Choroid plexus epithelial cell (primary cell): Measurements from ENCODE around the gene ALG14.
A peak's percentile ranks its signal among the peaks of the same experiment; 100 is the strongest.
"Not testable (repeated sequence)": the region's sequence is repeated elsewhere in the genome, so short reads cannot be mapped to it uniquely, and the experiment has no call there.

ENCODE experiments used
- DNase-seq: peaks from one replicate; pipeline ENCODE4 v3.0.0-alpha.2; 2010; ENCODE audit warnings: low read depth
- H3K4me3 ChIP-seq: 2 replicates; pipeline ENCODE4 v1.5.1; 2011; ENCODE audit warnings: low read depth, mild to moderate bottlenecking, control low read depth, low read length, moderate library complexity
- TF ChIP-seq, protein P1 (sequence below): conservative IDR thresholded peaks from 2 replicates; pipeline ENCODE4 v1.5.1; 2011; ENCODE audit warnings: low read depth, mild to moderate bottlenecking, control low read depth, inconsistent platforms, low read length, moderate library complexity

Gene ALG14

DNA sequence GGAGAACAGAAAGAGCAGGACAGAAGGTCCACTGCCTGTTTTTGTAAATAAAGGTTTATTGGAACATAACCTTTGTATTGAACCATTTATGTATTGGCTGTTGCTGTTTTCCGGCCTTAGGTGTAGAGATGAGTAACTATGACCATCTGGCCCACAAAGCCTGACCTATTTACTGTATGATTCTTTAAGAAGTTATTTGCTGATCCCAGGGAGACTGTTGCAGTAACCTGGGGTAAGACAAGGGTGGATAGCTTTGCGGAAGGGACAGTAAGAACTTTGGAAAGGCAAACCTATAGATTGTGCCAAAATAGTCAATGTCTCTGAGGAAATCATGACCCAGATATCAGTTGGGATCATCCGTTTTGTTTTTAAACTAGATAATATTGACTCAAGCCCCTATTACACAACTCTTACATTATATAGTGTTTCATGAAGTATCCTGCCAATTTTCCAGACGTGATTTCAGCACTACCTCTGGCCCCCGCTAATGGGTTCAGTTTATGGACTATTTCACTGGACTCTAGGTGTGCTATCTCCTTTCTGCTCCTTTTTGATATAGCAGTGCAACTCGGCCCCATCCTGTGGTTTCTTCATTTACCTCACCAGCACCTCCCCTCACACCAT, 23.6 kb upstream of the ALG14 start:
- TF ChIP-seq, protein P1, sequence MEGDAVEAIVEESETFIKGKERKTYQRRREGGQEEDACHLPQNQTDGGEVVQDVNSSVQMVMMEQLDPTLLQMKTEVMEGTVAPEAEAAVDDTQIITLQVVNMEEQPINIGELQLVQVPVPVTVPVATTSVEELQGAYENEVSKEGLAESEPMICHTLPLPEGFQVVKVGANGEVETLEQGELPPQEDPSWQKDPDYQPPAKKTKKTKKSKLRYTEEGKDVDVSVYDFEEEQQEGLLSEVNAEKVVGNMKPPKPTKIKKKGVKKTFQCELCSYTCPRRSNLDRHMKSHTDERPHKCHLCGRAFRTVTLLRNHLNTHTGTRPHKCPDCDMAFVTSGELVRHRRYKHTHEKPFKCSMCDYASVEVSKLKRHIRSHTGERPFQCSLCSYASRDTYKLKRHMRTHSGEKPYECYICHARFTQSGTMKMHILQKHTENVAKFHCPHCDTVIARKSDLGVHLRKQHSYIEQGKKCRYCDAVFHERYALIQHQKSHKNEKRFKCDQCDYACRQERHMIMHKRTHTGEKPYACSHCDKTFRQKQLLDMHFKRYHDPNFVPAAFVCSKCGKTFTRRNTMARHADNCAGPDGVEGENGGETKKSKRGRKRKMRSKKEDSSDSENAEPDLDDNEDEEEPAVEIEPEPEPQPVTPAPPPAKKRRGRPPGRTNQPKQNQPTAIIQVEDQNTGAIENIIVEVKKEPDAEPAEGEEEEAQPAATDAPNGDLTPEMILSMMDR: no peak
- DNase-seq: peak; percentile 35
- H3K4me3 ChIP-seq: no peak overlapping the region

DNA sequence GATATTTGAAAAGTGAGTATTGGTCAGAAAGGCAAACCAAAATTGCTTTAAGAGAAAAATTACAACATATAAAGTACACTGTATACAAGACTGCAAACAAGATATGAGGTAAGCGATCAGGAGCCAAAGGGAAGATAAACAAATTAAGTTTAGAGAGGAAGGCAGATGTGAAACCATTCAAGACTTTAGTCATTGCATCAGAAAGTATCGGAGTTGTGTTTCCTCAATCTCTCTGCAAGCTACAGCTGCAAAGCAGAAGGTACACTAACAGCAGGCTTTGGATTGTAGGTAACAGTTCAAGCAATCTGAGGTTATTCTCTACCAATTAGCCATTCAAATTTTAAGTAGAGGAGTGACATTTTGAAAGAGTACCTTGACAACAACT, 23.1 kb upstream of the ALG14 start:
- no peak overlapping the region for H3K4me3 ChIP-seq
- TF ChIP-seq, protein P1: no peak

DNA sequence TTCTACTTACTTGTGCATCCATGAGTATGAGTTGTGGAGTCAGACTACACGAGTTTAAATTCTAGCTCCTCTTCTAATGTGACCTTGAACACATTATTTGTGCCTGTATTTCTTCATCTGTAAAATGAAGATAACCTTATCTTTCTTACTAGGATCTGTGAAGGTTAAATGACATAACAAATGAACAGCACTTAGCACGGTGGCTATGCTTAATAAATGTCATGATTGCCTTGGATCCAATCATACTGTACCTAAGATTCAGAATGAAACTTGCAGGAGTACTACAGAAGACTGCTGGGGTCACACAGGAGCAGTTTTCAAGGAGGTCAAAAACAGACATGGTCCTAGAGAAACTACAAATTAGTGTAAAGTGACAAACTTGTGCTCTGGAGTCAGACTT, 22.2 kb upstream of the ALG14 start:
- TF ChIP-seq, protein P1: no peak
- no peak overlapping the region for H3K4me3 ChIP-seq
- no peak for DNase-seq

More for the DNA sequence above, 23.1 kb upstream of the ALG14 start:
- peak; percentile 64 for DNase-seq

DNA sequence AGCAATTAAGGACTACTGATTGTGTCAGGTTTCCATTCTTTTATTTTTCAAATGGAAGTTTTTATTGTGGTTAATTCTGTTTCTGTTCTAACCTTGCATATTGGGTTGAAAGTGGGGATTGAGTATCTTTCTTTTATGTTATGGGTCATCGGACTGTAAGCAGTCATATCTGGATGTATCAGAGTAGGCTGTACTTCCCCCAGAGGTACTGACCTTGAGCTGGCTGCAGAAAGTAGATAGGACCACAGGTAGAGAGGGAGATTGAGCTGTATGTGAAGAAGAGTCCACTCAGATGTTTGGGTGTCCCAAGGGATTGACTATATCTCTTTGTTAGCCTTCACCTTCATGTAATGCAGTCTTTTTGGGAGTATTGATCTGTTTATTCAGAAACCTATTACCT, 20.5 kb upstream of the ALG14 start:
- DNase-seq: no peak
- no peak overlapping the region for H3K4me3 ChIP-seq
- TF ChIP-seq, protein P1: no peak

DNA sequence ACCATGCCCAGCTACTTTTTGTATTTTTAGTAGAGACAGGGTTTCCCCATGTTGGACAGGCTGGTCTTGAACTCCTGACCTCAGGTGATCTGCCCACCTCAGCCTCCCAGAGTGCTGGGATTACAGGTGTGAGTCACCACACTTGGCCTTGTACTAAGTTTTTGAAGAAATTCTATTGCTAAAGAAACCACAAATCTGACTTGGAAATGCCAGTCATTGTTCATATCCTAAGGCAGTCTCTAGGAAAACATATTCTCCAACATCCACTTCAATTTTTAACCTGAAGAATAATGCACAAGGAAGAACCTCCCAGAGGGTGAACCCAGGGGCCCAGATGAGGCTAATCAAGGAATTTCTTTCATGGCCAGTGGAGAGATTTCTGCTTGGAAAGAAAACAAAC, 20.1 kb upstream of the ALG14 start:
- peak; percentile 31 for DNase-seq
- not testable (repeated sequence) for H3K4me3 ChIP-seq

DNA sequence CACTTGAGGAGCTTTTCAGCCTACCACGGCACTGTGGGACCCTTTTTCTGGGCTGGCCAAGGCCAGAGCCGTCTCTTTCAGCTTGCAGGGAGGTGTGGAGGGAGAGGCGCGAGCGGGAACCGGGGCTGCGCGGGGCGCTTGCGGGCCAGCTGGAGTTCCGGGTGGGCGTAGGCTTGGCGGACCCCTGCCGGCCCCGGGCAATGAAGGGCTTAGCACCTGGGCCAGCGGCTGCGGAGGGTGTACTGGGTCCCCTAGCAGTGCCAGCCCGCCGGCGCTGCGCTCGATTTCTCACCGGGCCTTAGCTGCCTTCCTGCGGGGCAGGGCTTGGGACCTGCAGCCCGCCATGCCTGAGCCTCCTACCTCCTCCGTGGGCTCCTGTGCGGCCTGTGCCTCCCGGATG, 18.5 kb upstream of the ALG14 start:
- not testable (repeated sequence) for H3K4me3 ChIP-seq, DNase-seq

DNA sequence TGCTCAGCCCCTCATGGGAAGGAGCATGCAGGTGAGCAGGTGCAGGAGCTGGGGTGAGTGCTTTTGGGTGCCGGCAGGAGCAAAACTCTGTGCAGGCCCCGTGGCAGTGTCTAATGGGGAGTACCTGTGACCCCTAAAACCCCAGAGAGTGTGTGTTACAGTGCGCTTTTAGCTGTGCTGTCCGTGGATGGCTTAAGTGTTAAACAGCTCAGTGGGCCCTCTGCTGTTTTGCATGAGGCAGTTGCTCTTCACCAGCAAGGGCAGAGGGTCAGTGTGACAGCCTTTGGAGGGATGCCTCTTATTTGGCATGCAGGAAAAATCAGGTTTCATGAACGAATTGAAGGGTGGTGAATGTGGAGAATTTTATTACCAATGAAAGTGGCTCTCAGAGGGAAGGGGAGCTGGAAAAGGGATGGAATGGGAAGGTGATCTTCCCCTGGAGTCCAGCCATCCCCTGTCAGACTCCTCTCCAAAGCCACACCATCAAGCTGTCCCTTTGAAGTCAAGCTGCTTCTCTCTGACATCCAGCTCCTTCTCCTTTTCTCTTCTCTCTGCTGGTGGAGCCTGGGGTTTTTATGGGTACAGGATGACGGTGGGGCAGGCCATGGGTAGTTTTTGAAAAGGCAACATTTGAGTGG, 17.0 kb upstream of the ALG14 start:
- DNase-seq: no peak
- H3K4me3 ChIP-seq: no peak overlapping the region
- TF ChIP-seq, protein P1: no peak

DNA sequence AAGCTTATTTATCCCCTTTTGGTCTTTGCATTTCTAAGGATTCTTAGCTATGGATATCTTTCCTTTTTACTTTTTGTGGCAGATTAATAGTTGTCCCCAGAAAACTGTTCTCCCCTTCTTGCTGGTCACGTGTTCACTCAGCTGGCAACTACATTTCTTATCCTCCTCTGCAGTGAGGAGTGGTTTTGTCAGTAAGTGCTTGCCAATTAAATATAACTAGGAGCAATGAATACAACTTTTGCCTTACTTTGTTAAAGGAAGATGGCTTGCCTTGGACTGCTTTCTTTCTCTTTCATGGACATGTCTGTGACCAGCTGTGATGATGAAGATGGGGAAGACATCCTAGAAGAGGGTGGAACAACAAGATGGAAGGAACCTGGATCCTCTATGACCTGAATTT, 15.6 kb upstream of the ALG14 start:
- no peak for DNase-seq
- H3K4me3 ChIP-seq: no peak overlapping the region
- TF ChIP-seq, protein P1: no peak
